Measurements from ENCODE around the gene CRNN. TPM values are rescaled to one million over a fixed set of nuclear protein-coding genes. Genes with fewer than 3 reads are reported as not detected.

The CRNN gene
- total RNA-seq, 1 donor = not detected

DNA sequence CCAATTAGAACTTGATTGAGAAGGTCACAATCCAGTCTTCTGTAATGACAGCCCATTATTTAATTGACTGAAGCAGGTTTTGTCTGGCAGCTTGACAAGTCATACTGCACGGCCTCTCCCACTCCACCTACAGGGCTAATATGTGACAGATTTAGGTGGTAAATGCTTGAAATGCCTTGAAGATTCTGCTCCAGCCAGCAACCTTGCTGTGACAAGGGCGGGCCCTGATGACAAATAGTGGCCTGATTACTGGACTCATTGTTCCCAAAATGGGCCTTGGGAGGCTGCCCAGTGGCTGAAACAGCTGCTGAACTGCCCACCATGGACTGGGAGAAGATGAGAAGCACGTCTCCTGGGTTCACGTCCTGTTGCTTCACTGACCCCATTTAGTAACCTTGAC is 30.0 kb upstream of the CRNN start:
- TF ChIP-seq, protein P1, sequence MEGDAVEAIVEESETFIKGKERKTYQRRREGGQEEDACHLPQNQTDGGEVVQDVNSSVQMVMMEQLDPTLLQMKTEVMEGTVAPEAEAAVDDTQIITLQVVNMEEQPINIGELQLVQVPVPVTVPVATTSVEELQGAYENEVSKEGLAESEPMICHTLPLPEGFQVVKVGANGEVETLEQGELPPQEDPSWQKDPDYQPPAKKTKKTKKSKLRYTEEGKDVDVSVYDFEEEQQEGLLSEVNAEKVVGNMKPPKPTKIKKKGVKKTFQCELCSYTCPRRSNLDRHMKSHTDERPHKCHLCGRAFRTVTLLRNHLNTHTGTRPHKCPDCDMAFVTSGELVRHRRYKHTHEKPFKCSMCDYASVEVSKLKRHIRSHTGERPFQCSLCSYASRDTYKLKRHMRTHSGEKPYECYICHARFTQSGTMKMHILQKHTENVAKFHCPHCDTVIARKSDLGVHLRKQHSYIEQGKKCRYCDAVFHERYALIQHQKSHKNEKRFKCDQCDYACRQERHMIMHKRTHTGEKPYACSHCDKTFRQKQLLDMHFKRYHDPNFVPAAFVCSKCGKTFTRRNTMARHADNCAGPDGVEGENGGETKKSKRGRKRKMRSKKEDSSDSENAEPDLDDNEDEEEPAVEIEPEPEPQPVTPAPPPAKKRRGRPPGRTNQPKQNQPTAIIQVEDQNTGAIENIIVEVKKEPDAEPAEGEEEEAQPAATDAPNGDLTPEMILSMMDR (IDR thresholded peaks at IDR 0.05; ENCODE audit: insufficient read depth, low read length) = no peak

DNA sequence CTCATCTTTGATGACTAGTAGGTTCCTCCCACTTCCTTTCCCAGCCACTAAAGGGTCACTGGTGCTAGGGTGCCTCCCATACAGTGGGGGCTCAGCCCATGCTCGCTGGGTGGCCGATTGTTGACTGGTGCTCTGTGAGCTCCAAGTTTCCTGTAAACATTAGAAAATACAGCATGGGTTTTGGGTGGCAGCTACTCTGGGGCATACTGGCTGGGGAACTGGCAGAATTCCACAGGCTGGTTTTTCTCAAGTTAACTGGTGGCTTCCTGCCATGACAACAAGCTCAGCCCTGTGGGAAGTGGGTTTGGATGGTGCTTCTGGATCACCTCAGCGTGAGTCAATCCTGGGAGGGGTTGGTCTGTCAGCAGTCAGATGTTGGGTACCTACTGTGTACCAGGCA is 28.7 kb upstream of the CRNN start:
- peak; percentile 67 for DNase-seq (ENCODE audit: low read depth)
- H3K4me3 ChIP-seq (ENCODE audit: low read depth, low read length) = no peak overlapping the region
- TF ChIP-seq, protein P1 (IDR thresholded peaks at IDR 0.05; ENCODE audit: insufficient read depth, low read length) = no peak

More for the DNA sequence above, 30.0 kb upstream of the CRNN start:
- DNase-seq (ENCODE audit: low read depth) = no peak
- H3K4me3 ChIP-seq (ENCODE audit: low read depth, low read length) = no peak overlapping the region

DNA sequence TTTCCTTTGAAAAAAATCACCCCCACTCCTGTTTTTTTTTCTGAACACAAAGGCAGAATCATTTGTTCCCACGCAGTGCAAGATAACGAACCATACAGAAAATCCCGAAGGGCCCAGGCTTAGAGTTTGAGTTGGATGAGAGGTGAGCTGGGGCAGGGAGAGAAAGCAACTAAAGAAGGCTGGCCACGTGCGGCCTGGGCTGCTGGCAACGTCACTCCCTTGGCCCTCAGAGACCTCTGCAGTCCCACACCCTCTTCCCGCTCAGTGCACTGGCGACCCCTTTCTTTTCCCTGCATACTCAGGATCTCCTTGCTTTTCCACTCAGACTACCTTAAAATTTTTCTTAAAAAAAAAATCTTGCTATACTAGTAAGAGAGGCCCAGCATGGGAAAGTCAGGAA is 28.2 kb upstream of the CRNN start:
- no peak overlapping the region for H3K4me3 ChIP-seq (ENCODE audit: low read depth, low read length)
- TF ChIP-seq, protein P1 (IDR thresholded peaks at IDR 0.05; ENCODE audit: insufficient read depth, low read length) = no peak
- peak; percentile 51 for DNase-seq (ENCODE audit: low read depth)

GRCh38 chr1:152441756-152442155 is 27.7 kb upstream of the CRNN start:
- no peak overlapping the region for H3K4me3 ChIP-seq (ENCODE audit: low read depth, low read length)
- no peak for DNase-seq (ENCODE audit: low read depth)
- TF ChIP-seq, protein P1 (IDR thresholded peaks at IDR 0.05; ENCODE audit: insufficient read depth, low read length) = no peak

DNA sequence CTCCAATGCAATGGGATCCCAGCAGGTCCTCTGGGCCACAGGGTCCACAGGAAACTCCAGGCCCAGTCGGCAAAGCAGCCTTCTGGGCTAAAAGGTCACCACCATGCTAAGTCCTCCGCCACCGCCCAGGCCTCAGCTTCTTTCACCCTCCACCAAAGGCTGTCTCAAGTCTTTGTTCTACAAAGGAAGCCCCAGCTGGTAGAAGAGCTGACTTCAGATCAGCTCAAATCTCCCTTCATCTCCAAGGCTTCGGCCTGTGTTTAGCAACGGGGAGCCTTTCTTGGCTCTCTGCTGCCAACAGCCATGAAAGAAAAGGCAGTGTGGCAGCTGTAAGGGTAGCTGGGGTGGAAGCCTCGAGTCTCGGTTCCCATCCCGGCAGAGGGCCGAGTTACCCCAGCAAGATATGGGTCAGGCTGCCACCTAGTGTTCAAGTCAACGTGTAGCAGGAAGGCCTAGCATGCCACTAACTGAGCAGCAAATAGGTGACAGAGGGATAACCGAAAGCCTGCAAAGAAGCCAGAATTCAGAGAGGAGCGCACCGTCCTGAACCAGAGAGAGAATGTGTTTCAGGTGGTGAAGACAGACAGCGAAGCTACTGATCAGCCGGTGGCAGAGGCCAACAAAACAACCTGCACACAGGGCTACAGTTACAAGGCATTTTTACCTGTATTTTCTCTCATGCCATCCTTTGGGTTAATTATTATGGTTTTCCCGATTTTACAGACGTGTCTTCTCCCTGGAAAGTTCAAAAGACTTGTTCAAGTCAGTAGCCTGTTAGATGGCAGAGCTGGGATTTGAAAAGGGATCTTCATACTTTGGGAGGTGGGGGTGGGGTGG is 26.8 kb upstream of the CRNN start:
- TF ChIP-seq, protein P1 (IDR thresholded peaks at IDR 0.05; ENCODE audit: insufficient read depth, low read length) = peak; percentile 90
- DNase-seq (ENCODE audit: low read depth) = peak; percentile 81
- no peak overlapping the region for H3K4me3 ChIP-seq (ENCODE audit: low read depth, low read length)

DNA sequence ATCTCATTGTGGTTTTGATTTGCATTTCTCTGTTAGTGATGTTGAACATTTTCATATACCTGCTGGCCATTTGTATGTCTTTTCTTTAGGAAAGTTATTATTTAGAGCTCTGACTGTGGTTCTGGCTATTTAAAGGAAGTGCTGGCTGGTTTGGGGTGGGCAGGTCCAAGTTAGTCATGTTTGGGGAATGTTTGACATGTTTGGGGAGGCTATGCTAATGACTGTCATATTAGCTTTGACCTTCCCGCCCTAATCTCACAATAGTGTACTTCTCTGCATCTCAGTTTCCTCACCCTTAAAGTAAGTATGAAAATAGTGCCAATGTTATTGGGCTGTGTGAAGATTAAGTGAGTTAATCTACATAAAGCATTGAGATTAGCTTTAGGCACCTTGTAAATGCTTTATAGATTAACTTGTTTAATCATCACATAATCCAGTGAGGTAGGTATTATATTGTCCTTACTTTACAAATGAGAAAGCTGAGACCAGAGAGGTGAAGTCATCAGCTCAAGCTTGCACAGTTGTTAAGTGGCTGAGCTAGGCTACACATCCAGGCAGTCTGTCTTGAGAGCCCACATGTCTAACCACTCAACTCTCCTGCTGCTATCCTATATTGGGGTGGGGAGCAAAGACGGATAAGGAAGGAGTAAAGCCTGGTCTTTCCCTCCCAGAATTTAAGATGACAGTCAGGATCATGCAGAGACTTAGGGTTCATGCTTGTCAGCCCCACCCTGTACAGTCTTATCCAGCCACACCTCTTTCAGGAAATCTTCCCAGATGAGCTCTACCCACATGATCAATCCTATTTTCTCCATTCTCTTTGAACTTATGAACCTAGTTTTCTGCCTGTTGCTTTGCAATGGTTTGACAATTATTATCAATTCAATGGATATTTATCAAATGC is 22.8 kb upstream of the CRNN start:
- H3K4me3 ChIP-seq (ENCODE audit: low read depth, low read length) = no peak overlapping the region
- DNase-seq (ENCODE audit: low read depth) = peak; percentile 25
- TF ChIP-seq, protein P1 (IDR thresholded peaks at IDR 0.05; ENCODE audit: insufficient read depth, low read length) = no peak
